SK-MEL-5 (cell line): ENCODE measurements around the gene TSHZ2. TPM values are rescaled to one million over a fixed set of nuclear protein-coding genes. Genes with fewer than 3 reads are reported as not detected.
"Not testable (repeated sequence)": the region's sequence is repeated elsewhere in the genome, so short reads cannot be mapped to it uniquely, and the experiment has no call there.

Source experiments
- DNase-seq: peaks from one replicate; pipeline ENCODE4 v3.0.0-alpha.2; 2016; ENCODE audit warnings: low read depth, low spot score
- in situ Hi-C: cut with HindIII; loops from 2 replicates; pipeline ENCODE4 v1.10.0; 2016; ENCODE audit warnings: low sequenced_read_pairs, high pct_unique_total_duplicates, low pct_unique_long_range_greater_than_20kb
- total RNA-seq: library from RNA; depleted of rRNA; stranded (reverse); fragments of >200 nt; shearing (Covaris generic); gene quantifications from 2 replicates; pipeline ENCODE4 v1.2.3, GENCODE V29; 2014

The TSHZ2 gene
- total RNA-seq, 1 experiment from 2014 or later: not detected

DNA sequence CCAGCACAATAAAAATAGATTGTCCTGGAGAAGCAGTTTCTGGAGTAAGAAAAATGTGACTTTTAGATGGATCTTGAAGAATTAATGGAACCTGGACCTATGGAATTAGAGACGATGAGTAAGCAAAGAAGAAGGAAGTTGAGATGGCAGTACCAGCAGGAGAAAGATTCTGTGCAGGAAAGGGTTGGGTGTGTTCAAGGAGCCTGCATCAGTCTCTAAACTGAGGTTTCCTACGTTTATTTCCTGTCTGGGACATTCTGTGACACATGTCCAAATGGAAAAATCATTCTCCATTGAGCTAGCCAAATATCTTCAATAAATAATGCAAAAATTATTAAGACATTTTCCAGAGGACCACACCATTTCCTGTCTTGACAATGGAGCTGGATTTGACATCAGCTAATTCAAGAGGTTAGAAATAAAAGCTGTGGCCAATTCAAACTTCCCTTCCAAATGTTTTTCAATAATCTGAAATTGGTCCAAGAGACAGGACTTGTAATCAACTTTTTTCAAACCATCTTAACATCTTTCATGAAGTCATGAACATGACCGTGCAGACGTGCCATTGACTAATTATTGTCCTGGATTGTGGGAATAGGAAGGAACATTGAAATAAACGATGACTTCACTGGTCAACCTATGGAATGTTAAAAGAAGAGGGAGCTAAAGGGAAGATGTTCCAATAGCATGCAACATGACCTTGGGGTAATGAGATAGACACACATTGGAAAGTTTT is 423.2 kb downstream of the TSHZ2 start:
- no peak for DNase-seq
- in situ Hi-C loops: no loop called here

DNA sequence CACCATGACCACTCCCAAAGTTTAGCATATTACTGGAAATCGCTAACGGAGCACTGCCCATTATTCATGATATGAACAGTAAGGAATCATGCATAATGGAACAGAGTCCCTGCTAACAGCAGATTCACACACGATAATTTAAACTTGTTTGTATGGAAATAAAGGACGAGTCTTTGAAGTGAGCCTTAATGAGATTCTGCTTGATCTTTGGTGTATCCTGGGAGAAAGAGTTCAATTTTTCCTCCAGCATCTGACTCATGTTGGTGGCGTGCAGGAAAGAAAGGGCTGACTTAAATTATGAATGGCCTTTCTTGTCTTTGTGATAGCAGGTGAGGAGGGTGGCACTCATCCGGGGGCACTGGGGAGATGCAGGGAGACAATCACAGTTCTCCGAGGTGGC is 426.9 kb downstream of the TSHZ2 start:
- in situ Hi-C loops: no loop called here
- DNase-seq: no peak

DNA sequence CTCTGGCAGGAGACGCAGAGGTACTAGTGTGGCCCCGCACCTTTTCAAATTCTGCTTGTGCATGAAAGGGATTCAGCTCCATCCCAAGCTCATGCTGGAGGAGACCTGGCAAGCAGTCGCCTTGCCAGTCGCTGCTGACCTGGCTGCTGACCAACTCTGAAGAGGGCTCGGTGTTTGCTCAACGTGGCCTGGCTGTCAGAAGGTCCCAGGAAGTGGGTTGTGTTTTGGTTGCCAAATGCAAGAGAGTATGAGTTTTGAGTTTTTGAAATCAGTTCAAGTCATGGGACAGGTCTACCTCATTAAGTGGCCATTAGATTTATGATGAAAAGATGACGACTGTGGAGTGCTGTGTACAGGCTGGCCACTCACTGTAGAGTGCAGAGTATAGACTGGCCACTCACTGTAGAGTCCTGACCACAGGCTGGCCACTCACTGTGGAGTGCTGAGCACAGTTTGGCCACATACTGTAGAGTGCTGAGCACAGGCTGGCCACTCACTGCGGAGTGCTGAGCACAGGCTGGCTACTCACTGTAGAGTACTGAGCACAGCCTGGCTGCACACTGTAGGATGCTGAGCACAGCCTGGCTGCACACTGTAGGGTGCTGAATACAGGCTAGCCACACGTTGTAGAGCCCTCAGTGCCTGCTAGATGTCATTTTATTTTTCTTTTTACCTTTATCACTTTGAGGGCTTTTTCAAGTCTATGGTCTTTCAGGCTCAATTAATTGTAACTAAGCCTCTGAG is 427.6 kb downstream of the TSHZ2 start:
- in situ Hi-C loops: no loop called here
- no peak for DNase-seq

DNA sequence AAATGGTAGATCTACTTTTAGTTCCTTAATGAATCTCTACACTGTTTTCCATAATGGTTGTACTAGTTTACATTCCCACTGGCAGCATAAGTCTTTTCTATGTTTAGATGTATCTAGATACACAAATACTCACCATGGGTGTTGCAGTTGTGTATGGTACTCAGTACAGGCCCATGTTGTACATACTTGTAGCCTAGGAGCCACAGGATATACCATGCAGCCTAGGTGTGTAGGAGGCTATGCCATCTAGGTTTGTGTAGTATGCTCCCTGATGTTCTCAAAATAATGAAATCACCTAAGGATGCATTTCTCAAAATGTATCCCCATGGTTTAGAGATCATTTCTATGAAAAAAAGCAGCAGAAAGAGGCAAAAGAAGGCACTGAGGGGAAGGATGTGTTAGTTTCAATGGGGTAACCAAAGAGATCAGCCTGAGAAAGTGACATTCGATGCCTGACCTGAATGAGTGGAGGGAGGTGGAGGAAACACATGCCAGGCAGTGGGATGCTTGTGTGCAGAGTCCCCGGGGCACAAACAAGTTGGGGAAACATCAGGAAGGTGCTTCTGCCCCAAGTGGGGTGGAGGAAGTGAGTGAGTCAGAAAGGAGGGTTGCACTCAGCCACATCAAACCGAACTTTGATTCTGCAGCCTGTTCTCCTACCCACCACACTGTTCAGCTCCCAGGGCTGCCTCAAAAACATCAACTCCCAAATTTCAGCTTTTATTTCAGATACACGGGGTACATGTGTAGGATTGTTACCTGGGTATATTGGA is 430.3 kb downstream of the TSHZ2 start:
- no peak for DNase-seq
- in situ Hi-C loops: no loop called here

DNA sequence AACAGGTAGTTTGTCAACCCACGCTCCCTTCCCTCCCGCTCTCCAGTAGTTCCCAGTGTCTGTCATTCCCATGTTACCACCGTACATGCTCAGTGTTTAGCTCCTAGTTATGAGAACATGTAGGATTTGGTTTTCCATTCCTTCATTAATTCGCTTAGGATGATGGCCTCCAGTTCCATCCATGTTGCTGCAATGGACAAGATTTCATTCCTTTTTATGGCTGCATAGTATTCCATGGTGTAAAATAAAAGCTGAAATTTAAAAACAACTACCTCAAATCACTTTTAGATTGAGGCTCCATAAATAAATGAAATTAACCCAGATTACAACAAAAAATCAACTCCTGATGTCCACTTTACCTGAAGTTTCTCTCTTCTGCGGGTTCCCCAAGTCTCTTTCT is 430.9 kb downstream of the TSHZ2 start:
- in situ Hi-C loops: no loop called here
- DNase-seq: no peak

DNA sequence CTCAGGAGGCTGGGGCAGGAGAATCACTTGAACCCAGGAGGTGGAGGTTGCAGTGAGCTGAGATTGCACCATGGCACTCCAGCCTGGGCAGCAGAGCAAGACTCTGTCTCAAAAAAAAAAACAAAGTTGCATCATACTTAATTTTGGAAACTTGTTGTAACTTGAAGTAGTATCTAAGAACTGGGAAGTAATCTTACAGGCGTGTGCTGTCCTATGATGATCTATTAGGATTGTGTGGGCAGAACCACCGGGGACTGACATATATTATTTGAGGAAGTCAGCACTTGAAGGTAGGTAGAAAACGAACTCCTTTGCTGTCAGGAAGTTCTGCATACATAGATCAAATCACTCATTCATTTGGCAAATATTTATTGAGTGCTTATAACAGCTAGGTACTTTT is 433.0 kb downstream of the TSHZ2 start:
- no peak for DNase-seq
- in situ Hi-C loops: no loop called here

DNA sequence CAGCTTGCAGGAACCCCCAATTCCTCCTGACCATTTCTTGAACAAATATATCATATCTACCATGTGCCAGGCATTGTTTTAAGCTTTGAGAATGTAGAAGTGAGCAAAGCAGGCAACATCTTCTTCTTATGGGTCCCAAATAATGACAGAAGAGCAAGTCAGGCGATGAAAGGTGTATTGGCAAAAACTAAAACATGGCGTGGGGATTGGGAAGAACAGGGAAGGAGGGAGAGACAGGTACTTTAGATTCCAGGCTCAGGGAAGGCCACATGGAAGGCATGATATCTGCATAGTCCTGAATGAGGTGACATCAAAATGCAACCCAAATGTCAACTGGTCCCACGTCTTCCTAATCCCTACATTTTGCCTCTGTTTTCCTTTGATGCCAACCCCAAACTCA is 434.4 kb downstream of the TSHZ2 start:
- no peak for DNase-seq

DNA sequence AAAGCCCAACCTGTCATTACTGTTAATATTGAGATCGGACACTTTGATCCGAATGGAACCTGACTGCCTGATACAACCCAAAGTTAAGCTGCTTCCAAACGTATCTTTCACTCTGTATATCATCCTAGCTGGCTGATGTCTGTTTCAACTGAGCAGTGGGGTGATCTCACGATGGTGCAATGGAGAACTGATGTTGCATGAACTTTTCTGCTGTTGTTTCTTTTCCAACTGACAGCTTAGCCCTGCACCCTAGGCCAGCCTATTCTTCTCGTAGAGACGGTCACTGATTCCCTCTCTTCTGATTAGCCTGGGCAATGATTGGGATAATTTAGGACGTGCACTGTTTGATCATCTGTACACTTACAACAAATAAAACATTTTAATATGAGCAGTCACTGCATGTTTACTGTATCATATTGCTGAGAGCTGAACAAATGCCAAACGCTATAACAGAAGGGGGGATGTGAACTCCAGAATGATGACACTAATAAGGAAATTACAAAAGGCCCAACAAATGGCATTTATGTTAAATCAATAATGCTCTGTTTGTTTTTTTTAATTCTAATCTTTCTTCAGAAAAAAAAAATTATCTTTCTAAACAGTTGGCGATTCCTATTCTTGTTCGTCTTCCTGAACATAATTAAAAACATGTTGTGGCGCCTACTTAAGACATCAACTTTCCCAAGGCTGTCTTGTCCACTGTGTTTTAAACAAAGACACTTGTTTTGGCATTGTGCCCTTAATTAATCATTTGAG is 436.7 kb downstream of the TSHZ2 start:
- in situ Hi-C loops: no loop called here
- no peak for DNase-seq

More for the DNA sequence above, 434.4 kb downstream of the TSHZ2 start:
- in situ Hi-C loops: no loop called here

DNA sequence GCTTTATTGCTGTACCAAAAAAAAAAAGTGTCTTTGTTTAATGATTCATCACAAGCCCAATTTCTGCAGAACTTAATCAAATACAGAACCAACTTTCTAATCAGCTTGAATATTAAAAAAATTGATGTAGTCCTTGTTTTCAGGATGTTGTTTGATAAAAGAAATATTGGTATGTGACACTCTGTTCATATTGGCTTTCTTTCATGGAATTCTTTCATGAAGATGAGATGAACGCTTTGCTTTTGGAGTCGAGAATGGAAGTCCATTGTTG is 437.2 kb downstream of the TSHZ2 start:
- in situ Hi-C loops: no loop called here

DNA sequence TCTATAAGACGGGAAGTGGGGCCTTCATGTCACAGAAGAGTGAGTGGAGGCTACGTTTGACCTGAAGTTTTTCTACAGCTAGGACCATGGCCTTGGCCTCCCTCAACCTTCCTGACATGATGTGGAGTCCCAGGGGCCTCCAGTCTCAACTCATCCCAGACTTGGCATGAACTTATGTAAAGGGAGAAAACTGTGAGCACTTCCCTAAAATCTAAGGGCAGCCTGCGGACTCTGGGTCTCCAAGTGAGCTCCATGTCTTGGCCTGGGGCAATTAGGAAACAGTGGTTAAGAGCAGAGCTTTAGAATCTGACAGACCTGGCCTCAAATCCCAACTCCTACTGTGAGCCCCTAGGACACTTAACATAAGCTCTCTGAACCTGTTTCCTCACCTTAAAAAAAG is 439.0 kb downstream of the TSHZ2 start:
- no peak for DNase-seq
- in situ Hi-C loops: no loop called here

More for the DNA sequence above, 437.2 kb downstream of the TSHZ2 start:
- DNase-seq: no peak

DNA sequence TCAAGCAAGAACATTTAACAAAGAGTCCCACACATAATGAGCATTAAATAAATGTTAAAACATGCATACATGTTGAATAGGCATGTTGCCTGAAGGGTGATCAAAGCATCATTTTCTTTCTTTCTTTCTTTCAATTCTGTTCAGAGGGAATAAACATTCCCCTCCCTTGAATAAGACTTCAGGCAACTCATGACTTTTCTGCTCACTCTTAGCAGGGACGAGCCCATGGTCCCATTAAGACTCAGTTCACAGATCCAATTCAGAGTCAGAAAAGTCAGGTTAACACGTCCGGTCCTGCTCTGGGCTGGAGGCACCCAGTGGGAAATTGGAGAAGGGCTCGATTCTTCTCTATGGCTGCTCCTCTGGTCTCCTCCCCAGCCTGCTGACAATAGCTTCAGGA is 439.7 kb downstream of the TSHZ2 start:
- DNase-seq: no peak
- in situ Hi-C loops: no loop called here

DNA sequence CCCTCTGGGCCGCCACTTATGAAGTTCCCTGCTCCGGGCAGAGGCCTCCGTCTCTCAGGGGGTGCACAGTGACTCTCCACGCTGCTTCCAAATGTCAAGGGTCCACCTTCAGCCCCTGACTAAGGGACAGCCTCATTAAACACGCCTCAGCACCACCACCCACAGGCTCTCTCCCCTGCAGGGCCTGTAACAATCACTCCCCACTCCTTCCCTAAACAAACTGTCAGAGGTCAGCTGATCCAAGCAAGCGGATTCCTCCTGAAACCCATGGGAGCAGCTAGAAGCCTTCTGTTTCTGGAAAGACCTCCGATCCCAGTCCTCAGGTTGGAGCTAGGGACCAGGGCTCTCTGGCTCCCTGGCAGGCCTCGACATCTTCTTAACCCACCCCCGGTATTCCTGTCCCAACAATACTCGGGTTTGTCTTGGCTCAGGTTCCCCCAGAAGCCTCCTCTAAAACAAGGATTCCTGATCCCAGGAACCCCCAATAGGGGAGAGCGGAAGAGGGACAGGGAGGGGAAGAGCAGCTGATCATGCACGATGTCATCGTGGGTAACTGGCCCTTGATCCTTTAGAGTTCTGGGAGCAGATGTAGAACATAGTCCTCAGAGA is 440.5 kb downstream of the TSHZ2 start:
- in situ Hi-C loops: no loop called here
- no peak for DNase-seq

DNA sequence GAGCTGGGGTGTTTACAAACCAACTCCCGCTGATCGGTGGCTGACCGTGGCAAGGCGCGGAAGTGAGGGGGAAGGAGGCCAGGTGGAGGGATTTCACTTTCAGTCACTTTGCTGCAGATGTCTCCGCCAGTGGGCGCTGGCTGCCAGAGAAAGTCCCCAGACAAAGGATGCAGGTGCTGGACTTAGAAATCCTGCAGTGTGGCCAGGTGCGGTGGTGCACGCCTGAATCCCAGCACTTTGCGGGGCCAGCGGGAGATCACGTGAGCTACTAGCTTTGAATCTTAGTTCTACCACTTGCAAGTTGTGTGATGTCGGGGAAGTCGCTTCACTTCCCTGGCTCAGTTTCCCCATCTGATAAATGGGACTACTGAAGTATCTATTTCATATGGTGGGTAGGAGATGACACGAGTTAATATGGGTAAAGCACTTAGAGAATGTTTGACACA is 441.1 kb downstream of the TSHZ2 start:
- in situ Hi-C loops: no loop called here
- DNase-seq: peak; percentile 50

DNA sequence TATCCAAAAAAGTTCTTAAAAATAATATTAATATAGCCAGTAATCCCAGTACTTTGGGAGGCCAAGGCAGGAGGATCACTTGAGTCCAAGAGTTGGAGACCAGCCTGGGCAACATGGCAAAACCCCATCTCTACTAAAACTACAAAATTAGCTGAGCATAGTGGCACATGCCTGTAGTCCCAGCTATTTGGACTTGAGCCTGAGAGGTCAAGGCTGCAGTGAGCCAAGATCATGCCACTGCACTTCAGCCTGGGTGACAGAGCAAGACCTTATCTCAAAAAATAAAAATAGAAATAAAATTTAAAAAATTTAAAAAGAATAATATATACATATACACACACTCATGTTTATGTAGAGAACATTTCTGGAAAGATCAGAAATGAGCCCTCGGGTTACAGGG is 441.7 kb downstream of the TSHZ2 start:
- in situ Hi-C loops, DNase-seq: not testable (repeated sequence)

DNA sequence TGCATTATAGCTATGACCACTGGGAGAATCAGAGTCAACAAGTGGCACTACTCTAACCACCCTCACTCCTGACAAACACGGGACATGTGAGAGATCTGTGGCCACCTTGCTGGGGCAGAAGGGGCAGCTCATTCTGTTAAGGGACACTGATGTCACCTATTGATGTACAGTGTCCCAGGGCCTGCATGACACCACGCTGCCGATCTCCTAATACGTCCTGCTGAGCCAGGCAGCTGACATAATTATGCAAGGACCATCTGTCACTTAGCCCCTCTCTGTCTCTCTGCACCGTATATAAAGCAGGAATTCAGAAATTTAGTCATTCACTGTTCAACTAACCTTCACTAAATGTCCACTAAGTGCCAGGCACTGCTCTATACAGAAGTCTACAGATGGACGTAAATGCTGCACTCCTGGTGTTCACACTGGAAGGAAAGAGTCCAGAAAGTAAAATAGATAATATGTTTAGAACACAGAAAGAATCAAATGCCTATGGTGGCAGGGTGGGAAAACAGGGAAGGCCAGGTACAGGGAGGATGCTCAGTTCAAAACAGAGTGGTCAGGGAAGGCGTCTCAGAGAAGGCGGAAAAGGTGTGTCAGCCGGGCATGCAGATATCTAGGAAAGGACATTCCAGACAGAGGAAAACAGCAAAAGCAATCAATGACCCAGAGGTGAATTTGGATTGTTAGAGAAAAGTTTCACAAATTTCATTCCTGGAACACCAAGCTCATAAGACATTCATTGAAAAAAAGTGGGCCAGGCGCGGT is 447.7 kb downstream of the TSHZ2 start:
- in situ Hi-C loops: no loop called here

DNA sequence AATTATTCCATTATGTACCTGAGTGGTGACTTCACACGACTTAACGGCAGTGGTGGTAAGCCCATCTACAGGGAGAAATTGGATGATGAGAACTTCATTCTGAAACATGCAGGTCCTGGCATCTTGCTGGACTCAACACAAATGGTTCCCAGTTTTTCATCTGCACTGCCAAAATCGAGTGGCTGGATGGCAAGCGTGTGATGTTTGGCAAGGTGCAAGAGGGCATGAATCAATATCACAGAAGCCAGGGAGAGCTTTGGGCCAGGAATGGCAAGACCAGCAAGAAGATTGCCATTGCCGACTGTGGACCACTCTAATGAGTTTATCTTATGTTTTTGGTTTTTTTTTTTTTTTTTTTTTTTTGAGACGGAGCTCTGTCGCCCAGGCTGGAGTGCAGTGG is 449.2 kb downstream of the TSHZ2 start:
- in situ Hi-C loops: no loop called here
- DNase-seq: no peak

More for the DNA sequence above, 447.7 kb downstream of the TSHZ2 start:
- no peak for DNase-seq

DNA sequence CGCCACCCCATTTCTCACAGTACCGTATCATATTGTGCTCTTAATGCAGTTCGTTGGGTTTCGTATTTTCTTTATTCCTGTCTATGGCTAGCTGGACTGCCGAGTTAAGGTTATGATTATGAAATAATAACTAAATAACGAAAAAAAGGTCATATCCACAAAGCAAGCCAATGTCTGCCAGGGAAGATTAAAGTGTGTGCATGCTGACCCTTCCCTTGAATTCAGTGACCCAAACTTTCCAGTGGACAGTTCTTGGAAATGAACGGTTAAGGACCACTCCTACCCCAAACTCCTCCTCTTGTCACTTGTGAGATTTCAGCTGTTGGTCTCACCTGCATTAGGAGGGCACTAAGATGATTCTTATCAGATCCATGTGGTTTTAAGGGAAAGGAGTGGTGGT is 449.9 kb downstream of the TSHZ2 start:
- no peak for DNase-seq
- in situ Hi-C loops: no loop called here
